Liver (tissue), 9 donors: ENCODE measurements around the gene USP47. TPM values are rescaled to one million over a fixed set of nuclear protein-coding genes. Genes with fewer than 3 reads are reported as not detected.

Source experiments
- DNase-seq: peaks from one replicate; pipeline ENCODE4 v3.0.0-alpha.2; 2017; ENCODE audit warnings: low spot score
- H3K27ac ChIP-seq, 2 donors: one replicate each; pipeline ENCODE4 v1.7.0; 2013; ENCODE audit warnings: inconsistent platforms in 2 of 2, low read length in 2 of 2, control low read depth in 1 of 2, low read depth in 1 of 2, mild to moderate bottlenecking in 1 of 2
- H3K27me3 ChIP-seq, 4 donors: one replicate each; pipeline versions ENCODE4 v1.6.1 to v1.7.0; 2013; ENCODE audit warnings: low read length in 3 of 4, inconsistent platforms in 1 of 4, mild to moderate bottlenecking in 1 of 4, moderate library complexity in 1 of 4; ENCODE audit not compliant: control insufficient read depth in 4 of 4, insufficient read depth in 4 of 4
- H3K36me3 ChIP-seq, 4 donors: one replicate each; pipeline versions ENCODE4 v1.6.1 to v1.7.0; 2013; ENCODE audit warnings: low read length in 3 of 4, mild to moderate bottlenecking in 3 of 4, low read depth in 1 of 4, moderate library complexity in 1 of 4; ENCODE audit not compliant: control insufficient read depth in 4 of 4, insufficient read depth in 3 of 4
- H3K4me1 ChIP-seq, 4 donors: one replicate each; pipeline versions ENCODE4 v1.6.1 to v1.7.0; 2013; ENCODE audit warnings: low read length in 3 of 4, mild to moderate bottlenecking in 3 of 4, moderate library complexity in 1 of 4; ENCODE audit not compliant: control insufficient read depth in 4 of 4, insufficient read depth in 4 of 4
- H3K4me3 ChIP-seq, 3 donors: one replicate each; pipeline versions ENCODE4 v1.6.1 to v1.7.0; 2013; ENCODE audit warnings: low read length in 3 of 3, control low read depth in 1 of 3, low read depth in 1 of 3, mild to moderate bottlenecking in 1 of 3
- H3K9ac ChIP-seq, 2 donors: one replicate each; pipeline ENCODE4 v1.7.0; 2013; ENCODE audit warnings: low read length in 2 of 2, mild to moderate bottlenecking in 2 of 2, moderate library complexity in 2 of 2, control low read depth in 1 of 2, low read depth in 1 of 2
- H3K9me3 ChIP-seq, 4 donors: one replicate each; pipeline versions ENCODE4 v1.6.1 to v1.7.0; 2013; ENCODE audit warnings: low read length in 3 of 4; ENCODE audit not compliant: control insufficient read depth in 4 of 4
- ATF3 ChIP-seq: IDR thresholded peaks from 2 replicates; pipeline ENCODE4 v1.6.1; 2016; ENCODE audit warnings: antibody characterized with exemption
- CTCF ChIP-seq: fragments of 150-350 bp; IDR thresholded peaks from 2 replicates; pipeline ENCODE4 v1.5.1; 2017; ENCODE audit warnings: improper control_type of control experiment, low read depth, low read length; ENCODE audit not compliant: missing input control
- EGR1 ChIP-seq, 2 donors: IDR thresholded peaks; 2 replicates each; pipeline ENCODE4 v1.6.1; 2016 to 2018; ENCODE audit warnings: antibody characterized with exemption in 2 of 2, low read depth in 2 of 2
- FOXA1 ChIP-seq: IDR thresholded peaks from 2 replicates; pipeline ENCODE4 v1.6.1; 2016; ENCODE audit warnings: antibody characterized with exemption
- FOXA2 ChIP-seq: IDR thresholded peaks from 2 replicates; pipeline ENCODE4 v1.6.1; 2016; ENCODE audit warnings: antibody characterized with exemption
- GABPA ChIP-seq, 2 donors: IDR thresholded peaks in 1 of 2; conservative IDR thresholded peaks in 1 of 2; 2 replicates each; pipeline ENCODE4 v1.6.1; 2016; ENCODE audit warnings: antibody characterized with exemption in 2 of 2, mild to moderate bottlenecking in 1 of 2, moderate library complexity in 1 of 2
- HNF4A ChIP-seq, 2 donors: conservative IDR thresholded peaks; 2 replicates each; pipeline ENCODE4 v1.6.1; 2016; ENCODE audit warnings: antibody characterized with exemption in 2 of 2, mild to moderate bottlenecking in 2 of 2
- HNF4G ChIP-seq: IDR thresholded peaks from 2 replicates; pipeline ENCODE4 v1.6.1; 2016; ENCODE audit warnings: antibody characterized with exemption
- JUND ChIP-seq, 2 donors: IDR thresholded peaks; 2 replicates each; pipeline ENCODE4 v1.6.1; 2016; ENCODE audit warnings: antibody characterized with exemption in 2 of 2
- MAX ChIP-seq: IDR thresholded peaks from 2 replicates; pipeline ENCODE4 v1.6.1; 2016; ENCODE audit warnings: antibody characterized with exemption
- RAD21 ChIP-seq, 2 donors: IDR thresholded peaks; 2 replicates each; pipeline ENCODE4 v1.6.1; 2016; ENCODE audit warnings: antibody characterized with exemption in 2 of 2, mild to moderate bottlenecking in 2 of 2
- REST ChIP-seq: IDR thresholded peaks from 2 replicates; pipeline ENCODE4 v1.6.1; 2016; ENCODE audit warnings: antibody characterized with exemption, mild to moderate bottlenecking
- RXRA ChIP-seq, 2 donors: IDR thresholded peaks; 2 replicates each; pipeline ENCODE4 v1.6.1; 2017 to 2018; ENCODE audit warnings: antibody characterized with exemption in 2 of 2, mild to moderate bottlenecking in 1 of 2
- SP1 ChIP-seq: IDR thresholded peaks from 2 replicates; pipeline ENCODE4 v1.6.1; 2018; ENCODE audit warnings: antibody characterized with exemption, mild to moderate bottlenecking
- TAF1 ChIP-seq: conservative IDR thresholded peaks from 2 replicates; pipeline ENCODE4 v1.6.1; 2016; ENCODE audit warnings: antibody characterized with exemption, mild to moderate bottlenecking
- YY1 ChIP-seq: IDR thresholded peaks from 2 replicates; pipeline ENCODE4 v1.6.1; 2016; ENCODE audit warnings: antibody characterized with exemption, mild to moderate bottlenecking
- WGBS: extraction: QIAGEN DNeasy Blood & Tissue Kit; methylation state at CpG from one replicate; pipeline ENCODE4 v1.1.7; 2013; 5-methylcytosine and 5-hydroxymethylcytosine counted together
- polyA plus RNA-seq, 2 donors: library from polyadenylated mRNA; stranded (reverse) in 1 of 2; unstranded in 1 of 2; fragments of 200-250 nt in 1 of 2; fragments of >200 nt in 1 of 2; fragmentation: Nextera tagmentation in 1 of 2; extraction: Ambion mirVana in 1 of 2; gene quantifications; one replicate each; pipeline versions ENCODE4 v1.2.1 to v1.2.3, GENCODE V29; 2013 to 2015
- total RNA-seq, 2 donors: library from RNA; depleted of rRNA; stranded (reverse); fragments of >200 nt; gene quantifications; one replicate each; pipeline ENCODE4 v1.2.3, GENCODE V29; 2014
- donor health status: healthy.
- donor health status: healthy.
- donor health status: healthy.
- donor health status: healthy.
- donor health status: healthy.

USP47 gene
- total and polyA plus RNA-seq, 4 donors, result 14.9 to 55.1 (median 32.2) TPM

GRCh38 chr11:11798586-11799438, 43.0 kb upstream of the USP47 start:
- TF ChIP-seq HNF4A (conservative IDR thresholded peaks at IDR 0.05), result peak; percentile 30 to 54
- TF ChIP-seq CTCF, result peak; percentile 65
- peak in 1 of 2 donors; percentile 49 for TF ChIP-seq RXRA (IDR thresholded peaks at IDR 0.05)
- no peak for TF ChIP-seq ATF3
- no peak for TF ChIP-seq FOXA2
- TF ChIP-seq TAF1, result no peak
- TF ChIP-seq RAD21 (IDR thresholded peaks at IDR 0.05), result peak; percentile 85 to 99
- no peak for TF ChIP-seq GABPA (IDR thresholded peaks at IDR 0.05 in 1 of 2, conservative IDR thresholded peaks at IDR 0.05 in 1 of 2)
- no peak overlapping the region for H3K4me3 ChIP-seq
- 46% methylated on average over 5 of the region's 5 CpGs for WGBS
- no peaks in the 10 kb centered on the region for H3K4me1 ChIP-seq
- H3K27ac ChIP-seq, result no peak overlapping the region
- no peak overlapping the region for H3K9ac ChIP-seq
- no peaks in the 10 kb centered on the region for H3K27me3 ChIP-seq
- H3K9me3 ChIP-seq, result no peaks in the 10 kb centered on the region
- H3K36me3 ChIP-seq, result no peaks in the 10 kb centered on the region
- peak; percentile 88 for DNase-seq

GRCh38 chr11:11805228-11805627, 36.5 kb upstream of the USP47 start:
- H3K36me3 ChIP-seq, result no peaks in the 10 kb centered on the region
- no peak overlapping the region for H3K9ac ChIP-seq
- DNase-seq, result no peak
- no peaks in the 10 kb centered on the region for H3K4me1 ChIP-seq
- no peak for TF ChIP-seq SP1
- no peak for TF ChIP-seq EGR1 (IDR thresholded peaks at IDR 0.05; ENCODE audit: low read depth in 2 of 2)
- no peak for TF ChIP-seq JUND (IDR thresholded peaks at IDR 0.05)
- TF ChIP-seq FOXA1, result no peak
- no peak for TF ChIP-seq HNF4G
- TF ChIP-seq REST, result no peak
- TF ChIP-seq MAX, result no peak
- TF ChIP-seq YY1, result no peak
- no peak for TF ChIP-seq CTCF
- TF ChIP-seq ATF3, result no peak
- TF ChIP-seq RAD21 (IDR thresholded peaks at IDR 0.05), result no peak
- TF ChIP-seq HNF4A (conservative IDR thresholded peaks at IDR 0.05), result no peak
- H3K4me3 ChIP-seq, result no peak overlapping the region
- WGBS, result 99% methylated on average over 1 of the region's 1 CpG
- no peaks in the 10 kb centered on the region for H3K27me3 ChIP-seq
- no peaks in the 10 kb centered on the region for H3K9me3 ChIP-seq
- no peak overlapping the region for H3K27ac ChIP-seq
